Caki2 (cell line): ENCODE data around the gene TFPI2. TPM values are rescaled to one million over a fixed set of nuclear protein-coding genes. Genes with fewer than 3 reads are reported as not detected.
"Not testable (repeated sequence)": the region's sequence is repeated elsewhere in the genome, so short reads cannot be mapped to it uniquely, and the experiment has no call there.

ENCODE experiments used
- DNase-seq: peaks from one replicate; pipeline ENCODE4 v3.0.0-alpha.2; 2015; ENCODE audit warnings: low read depth
- in situ Hi-C: cut with HindIII; loops from 2 replicates; pipeline ENCODE4 v1.10.0; 2016; ENCODE audit warnings: low sequenced_read_pairs, low pct_unique_long_range_greater_than_20kb, mixed read lengths
- total RNA-seq: library from RNA; depleted of rRNA; stranded (reverse); fragments of >200 nt; shearing (Covaris generic); gene quantifications from 2 replicates; pipeline ENCODE4 v1.2.3, GENCODE V29; 2014; ENCODE audit warnings: low replicate concordance; rRNA removed

The TFPI2 gene
- total RNA-seq: 149 and 189 TPM in 2 replicates

- DNase-seq: peak; percentile 97
- in situ Hi-C loops: no loop called here
Measured at GRCh38 chr7:93890464-93891068, at the start of gene TFPI2. Gene TFPI2 (minus strand): TSS chr7:93890753. CDS start chr7:93890678, 75 bp downstream.

- in situ Hi-C loops: no loop called here
- no peak for DNase-seq
Measured at GRCh38 chr7:93938293-93938692, 47.7 kb upstream of the TFPI2 start.

GRCh38 chr7:93937818-93938217 lies 47.3 kb upstream of the TFPI2 start:
- DNase-seq: no peak
- in situ Hi-C loops: no loop called here

DNA sequence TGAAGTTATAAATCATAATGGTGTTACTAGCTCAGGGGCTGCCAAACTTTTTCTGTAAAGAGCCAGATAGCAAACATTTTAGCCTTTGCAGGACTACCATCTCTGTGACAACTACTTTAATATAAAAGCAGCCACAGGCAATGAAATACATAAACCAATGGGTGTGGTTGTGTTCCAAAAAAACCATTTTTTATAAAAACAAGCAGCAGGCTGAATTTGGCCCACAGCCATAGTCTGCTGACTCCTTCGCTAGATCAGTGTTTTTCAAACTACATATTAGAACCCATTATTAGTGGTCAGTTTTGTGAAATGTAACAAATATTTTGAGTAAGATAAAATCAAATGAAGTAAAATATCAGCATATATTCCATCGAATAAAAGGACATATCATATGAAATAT lies 44.5 kb upstream of the TFPI2 start:
- in situ Hi-C loops: no loop called here
- no peak for DNase-seq

GRCh38 chr7:93933156-93933555 lies 42.6 kb upstream of the TFPI2 start:
- DNase-seq: no peak
- in situ Hi-C loops: no loop called here

DNA sequence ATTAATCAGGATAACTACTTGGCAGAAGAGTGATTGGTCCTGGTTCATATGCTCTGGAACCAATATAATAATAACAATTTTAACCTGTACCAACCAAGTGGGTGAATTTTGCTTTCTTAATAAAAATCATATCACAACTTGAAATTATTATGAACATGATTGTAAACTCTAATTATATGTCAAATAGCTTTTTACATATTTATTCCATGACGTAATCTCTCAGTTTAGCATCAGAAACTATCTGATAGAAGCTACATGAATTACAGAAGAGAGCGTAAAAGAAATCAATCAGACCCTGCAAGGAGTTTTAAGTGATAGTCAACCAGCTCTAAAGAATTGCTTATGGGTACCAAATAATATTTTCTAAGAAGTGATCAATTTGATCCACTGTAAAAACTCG lies 41.1 kb upstream of the TFPI2 start:
- in situ Hi-C loops: no loop called here
- no peak for DNase-seq

DNA sequence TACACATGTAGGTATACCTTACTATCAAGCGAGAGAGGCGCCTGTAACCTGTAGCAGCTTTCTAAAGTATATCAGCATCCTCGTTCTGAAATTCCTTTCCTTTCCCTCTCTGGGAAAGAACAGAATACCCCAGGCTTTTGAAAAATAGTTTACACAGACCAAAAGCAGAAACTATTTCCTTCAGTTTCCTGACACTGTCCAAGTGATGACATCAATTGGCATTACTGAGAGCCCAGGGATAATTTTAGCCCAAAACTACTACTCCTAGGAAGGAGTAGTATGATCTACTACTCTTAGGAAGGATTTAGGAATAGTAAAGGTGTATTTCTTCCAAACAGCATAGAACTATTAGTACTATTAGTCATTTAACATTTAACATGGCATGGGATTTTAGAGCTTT lies 37.0 kb upstream of the TFPI2 start:
- DNase-seq: no peak
- in situ Hi-C loops: no loop called here

DNA sequence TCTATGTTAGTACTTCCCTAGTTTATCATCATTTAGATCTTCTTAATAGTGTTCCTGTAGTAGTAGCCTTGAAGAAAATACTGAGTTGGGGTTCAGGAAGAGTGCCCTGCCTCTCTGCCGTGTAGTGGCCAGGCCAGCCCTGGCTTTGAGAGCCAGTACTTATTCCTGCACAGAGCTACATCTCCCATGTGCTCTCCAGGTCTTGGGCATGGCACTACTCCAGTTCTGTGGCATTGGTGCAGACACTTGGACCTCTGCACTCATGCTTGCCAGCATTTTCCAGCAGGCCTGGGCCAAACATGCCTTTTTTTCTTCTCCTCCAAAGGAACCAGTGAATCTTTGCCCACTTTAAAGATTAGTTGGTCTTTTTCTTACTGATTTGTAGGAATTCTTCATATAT lies 36.2 kb upstream of the TFPI2 start:
- DNase-seq: no peak
- in situ Hi-C loops: no loop called here

DNA sequence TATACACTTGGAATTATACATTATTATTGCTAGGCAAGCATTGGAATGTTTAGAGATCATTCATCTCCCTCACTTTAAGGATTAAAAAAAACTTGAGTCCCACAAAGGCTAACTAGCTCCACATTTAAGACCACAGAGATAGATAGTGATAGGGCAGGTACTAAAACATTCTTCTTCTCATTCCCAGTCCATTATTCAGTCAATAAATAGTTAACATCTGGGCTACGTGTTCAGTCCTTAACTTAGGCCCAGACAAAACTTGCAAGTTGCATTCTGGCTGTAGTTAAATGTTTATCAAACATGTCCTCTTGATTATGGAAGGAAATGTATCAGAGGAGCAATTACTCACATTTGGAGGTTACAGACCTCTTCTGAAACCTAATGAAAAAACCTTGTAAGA lies 33.4 kb upstream of the TFPI2 start:
- peak; percentile 29 for DNase-seq
- in situ Hi-C loops: no loop called here

DNA sequence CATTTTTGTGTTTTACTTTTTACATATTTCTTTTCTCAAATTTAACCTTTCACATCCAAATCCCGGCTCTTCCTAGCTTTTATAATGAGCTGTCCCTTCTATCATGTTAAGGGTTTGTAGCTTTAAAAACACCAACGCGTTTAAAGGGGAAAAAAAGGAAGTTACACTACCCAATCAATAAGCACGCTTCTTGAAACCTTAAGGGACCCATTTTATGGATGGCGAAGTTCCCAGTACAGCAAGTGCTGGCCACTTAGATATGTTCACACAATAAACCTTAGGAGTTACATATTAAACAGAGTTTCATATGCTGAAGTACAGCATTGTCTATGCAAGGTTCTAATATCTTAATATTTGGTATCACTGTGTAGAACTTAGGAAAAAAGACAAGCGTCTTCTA lies 32.7 kb upstream of the TFPI2 start:
- in situ Hi-C loops: no loop called here

DNA sequence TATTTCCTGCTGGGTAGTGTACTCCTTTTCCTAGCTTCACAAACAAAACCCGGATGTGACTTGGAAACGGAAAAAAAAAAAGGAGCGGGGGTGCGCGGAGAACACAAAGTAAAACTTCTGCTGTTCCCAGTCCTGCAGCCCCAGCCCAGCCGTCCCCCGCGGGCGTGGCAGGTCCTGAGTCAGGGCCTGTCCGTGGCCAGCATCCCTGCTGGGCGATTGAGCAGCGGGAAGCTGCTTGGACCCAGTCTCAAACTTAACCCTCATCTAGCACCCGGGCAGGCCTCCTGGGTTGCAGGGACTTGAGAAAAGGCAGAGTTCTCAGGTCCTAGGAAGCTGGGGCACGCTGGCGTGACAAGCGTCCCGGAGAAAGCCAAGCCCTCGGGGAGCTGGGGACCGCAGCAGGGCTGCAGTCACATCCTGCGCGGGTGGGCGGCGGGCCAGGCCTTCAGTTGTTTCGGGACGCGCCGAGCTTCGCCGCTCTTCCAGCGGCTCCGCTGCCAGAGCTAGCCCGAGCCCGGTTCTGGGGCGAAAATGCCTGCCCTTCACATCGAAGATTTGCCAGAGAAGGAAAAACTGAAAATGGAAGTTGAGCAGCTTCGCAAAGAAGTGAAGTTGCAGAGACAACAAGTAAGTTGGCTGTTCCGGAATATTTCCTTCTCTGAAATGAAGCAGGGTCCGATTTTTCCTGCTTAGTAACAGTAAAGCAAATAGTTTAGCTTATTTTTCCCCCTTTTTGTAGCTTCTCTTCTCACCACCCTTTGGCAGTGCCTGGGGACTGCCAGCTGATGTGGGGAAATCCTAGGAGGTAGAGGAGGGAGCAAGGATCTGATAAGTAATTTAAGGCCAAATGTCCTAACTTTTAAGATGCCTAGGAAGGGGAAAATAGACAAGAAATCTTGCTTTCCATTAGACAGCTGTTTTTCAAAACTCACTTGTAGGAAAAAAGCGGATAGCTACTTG lies 31.3 kb upstream of the TFPI2 start, which contains the start of gene GNG11:
TSS of gene GNG11 (plus strand) at position 129 of the 960 bp plus-strand sequence. CDS start at position 532, 403 bp downstream.
- in situ Hi-C loops: no loop called here
- DNase-seq: peak; percentile 76

More for the DNA sequence above, 32.7 kb upstream of the TFPI2 start:
- peak; percentile 40 for DNase-seq

DNA sequence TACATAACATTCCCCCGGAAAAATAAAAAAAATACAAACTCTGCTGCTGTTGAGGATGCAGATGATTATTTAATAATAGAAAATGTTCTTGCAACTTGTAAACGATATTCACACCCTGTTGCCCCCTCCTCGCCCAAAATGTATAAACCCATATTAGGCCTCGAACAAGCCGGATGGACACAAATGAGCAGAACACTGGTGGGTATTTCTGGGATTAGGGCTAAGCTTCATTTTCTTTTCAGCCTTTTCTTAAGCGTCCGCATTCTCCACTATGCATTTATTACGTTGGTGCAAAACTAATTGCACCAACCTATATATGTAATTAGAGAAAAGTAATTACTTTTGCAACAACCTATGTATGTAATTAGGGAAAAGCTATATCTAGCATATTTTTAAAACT lies 30.6 kb upstream of the TFPI2 start:
- no peak for DNase-seq
- in situ Hi-C loops: no loop called here

GRCh38 chr7:93920496-93921182 lies 30.1 kb upstream of the TFPI2 start:
- in situ Hi-C loops: no loop called here

DNA sequence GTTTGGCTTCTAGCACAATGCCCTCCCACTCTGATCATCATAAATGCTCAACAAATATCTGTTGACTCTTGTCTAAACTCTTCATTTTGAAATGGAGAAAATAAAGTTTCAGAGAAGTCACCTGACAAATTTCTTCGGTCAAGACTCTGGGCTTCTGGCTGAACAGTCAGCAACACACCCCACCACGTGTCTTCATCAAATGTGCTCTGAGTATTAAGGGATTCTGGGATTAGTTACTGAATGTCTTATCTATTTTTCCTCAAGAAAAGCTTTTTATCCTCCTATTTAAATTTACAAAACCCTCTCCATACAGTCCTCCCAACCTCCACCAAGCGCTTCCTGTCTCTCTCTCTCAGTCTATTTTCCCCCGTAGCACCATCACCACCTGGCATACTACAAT lies 25.8 kb upstream of the TFPI2 start:
- in situ Hi-C loops: not testable (repeated sequence)

More at GRCh38 chr7:93920496-93921182, 30.1 kb upstream of the TFPI2 start:
- DNase-seq: peak; percentile 83

DNA sequence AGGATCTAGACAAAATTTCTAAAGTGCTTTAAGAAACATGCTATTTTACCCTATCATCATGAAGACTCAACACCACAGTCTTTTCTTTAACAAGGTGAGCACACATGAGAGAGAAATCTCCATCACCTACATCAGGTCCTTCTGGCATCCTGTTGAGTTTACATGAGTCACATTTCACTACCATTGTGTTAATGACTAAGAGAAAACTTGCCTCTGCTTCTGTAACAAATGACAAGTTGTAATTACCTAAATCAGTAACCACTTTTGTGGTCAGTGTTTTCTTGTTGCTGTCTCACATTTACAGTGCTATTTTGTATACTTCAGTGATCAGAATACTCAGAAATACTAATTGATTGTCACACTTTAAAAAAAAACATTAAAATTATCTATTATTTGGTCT lies 25.3 kb upstream of the TFPI2 start:
- DNase-seq, in situ Hi-C loops: not testable (repeated sequence)

More for the DNA sequence above, 25.8 kb upstream of the TFPI2 start:
- DNase-seq: peak; percentile 33

GRCh38 chr7:93915206-93915842 lies 24.8 kb upstream of the TFPI2 start:
- DNase-seq, in situ Hi-C loops: not testable (repeated sequence)

DNA sequence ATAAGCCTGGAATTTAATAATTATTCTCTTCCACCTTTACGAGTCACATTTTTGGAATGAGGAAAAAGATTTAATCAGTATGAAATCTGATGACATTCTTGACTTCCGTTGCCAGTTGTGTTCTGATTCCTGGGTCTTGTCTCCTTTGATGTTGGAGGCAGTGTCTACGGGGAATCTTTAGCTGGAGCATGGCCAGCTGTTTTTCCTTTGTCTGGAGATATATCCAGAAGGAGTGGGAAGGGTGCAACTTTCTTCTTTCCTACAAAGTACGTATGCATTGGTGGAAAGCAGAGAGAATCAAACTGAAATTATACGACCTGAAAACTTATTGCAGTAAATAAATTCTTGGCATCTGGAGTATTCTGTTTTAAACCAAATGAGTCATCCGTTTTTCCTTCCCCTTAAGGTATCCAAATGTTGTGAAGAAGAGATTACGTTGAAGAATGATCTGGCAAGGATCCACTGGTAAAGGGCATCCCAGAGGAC lies 24.1 kb upstream of the TFPI2 start:
- in situ Hi-C loops: no loop called here
- peak; percentile 71 for DNase-seq

DNA sequence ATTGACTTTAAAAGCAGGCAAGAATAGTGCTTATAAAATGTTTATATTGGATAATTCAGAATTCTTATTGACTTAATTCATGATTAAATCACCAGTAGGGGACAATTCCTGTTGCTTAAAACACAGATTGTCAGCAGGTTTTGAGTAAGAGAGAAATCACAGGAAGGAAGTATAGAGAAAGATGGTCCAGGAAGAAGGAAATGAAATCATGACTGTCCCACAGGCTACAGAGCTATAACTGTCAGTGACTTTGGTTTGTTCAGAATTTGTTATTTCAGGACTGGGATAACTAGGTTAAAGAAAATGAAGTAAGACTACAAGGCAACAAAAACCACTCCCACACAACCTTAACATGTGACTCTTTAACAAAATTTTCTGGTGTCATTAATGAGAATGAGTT lies 22.6 kb upstream of the TFPI2 start:
- in situ Hi-C loops: no loop called here
- no peak for DNase-seq
